Adrenal gland (tissue), 12 donors: ENCODE results near the gene CCDC3. TPM values are rescaled to one million over a fixed set of nuclear protein-coding genes. Genes with fewer than 3 reads are reported as not detected.

Source experiments
- DNase-seq, 7 donors: peaks; one replicate each; pipeline ENCODE4 v3.0.0-alpha.2; 2019 to 2020
- H3K27ac ChIP-seq, 5 donors: fragments of 200-600 bp; sonication (generic) in 4 of 5; 1 replicate in 3 of 5; 2 replicates in 2 of 5; pipeline versions ENCODE4 v1.5.1 to v1.8.0; 2016 to 2020; ENCODE audit warnings: mild to moderate bottlenecking in 1 of 5
- H3K27me3 ChIP-seq: fragments of 200-600 bp; 2 replicates; pipeline ENCODE4 v1.8.0; 2021
- H3K36me3 ChIP-seq, 2 donors: fragments of 200-600 bp; replicated peaks in 1 of 2; 1 replicate in 1 of 2; 2 replicates in 1 of 2; pipeline versions ENCODE4 v1.5.1 to v1.8.0; 2018 to 2022
- H3K4me1 ChIP-seq, 2 donors: fragments of 200-600 bp; replicated peaks in 1 of 2; 1 replicate in 1 of 2; 2 replicates in 1 of 2; pipeline versions ENCODE4 v1.5.1 to v1.8.0; 2018 to 2021
- H3K4me3 ChIP-seq, 4 donors: fragments of 200-600 bp; sonication (generic) in 3 of 4; one replicate each; pipeline ENCODE4 v1.5.1; 2016 to 2018
- H3K9me3 ChIP-seq, 3 donors: fragments of 200-600 bp; sonication (generic) in 1 of 3; replicated peaks in 1 of 3; 1 replicate in 2 of 3; 2 replicates in 1 of 3; pipeline versions ENCODE4 v1.5.1 to v1.8.0; 2016 to 2021
- POLR2A ChIP-seq, 2 donors: fragments of 450-650 bp; IDR thresholded peaks; one replicate each; pipeline ENCODE4 v1.6.1; 2017; ENCODE audit warnings: antibody characterized with exemption in 2 of 2, mild to moderate bottlenecking in 2 of 2, moderate library complexity in 1 of 2
- WGBS, 4 donors: extraction: QIAGEN DNeasy Blood & Tissue Kit in 2 of 4; methylation state at CpG; one replicate each; pipeline versions ENCODE4 v1.1.5 to v1.1.7; 2013 to 2017; 5-methylcytosine and 5-hydroxymethylcytosine counted together
- intact Hi-C, 2 donors: fragments of 100-400 bp; cut with DNase I; formaldehyde crosslinking; loops; one replicate each; pipeline versions ENCODE4 v1.14.1 to v1.15.0; 2022 to 2023
- polyA plus RNA-seq, 3 donors: library from polyadenylated mRNA; stranded (reverse); fragments of 200-250 nt in 2 of 3; fragments of 350-450 nt in 1 of 3; fragmentation: Illumina TruSeq in 1 of 3; extraction: RNeasy Lipid Tissue Mini Kit (QIAGEN cat#74804) in 1 of 3; gene quantifications; one replicate each; pipeline ENCODE4 v1.2.3, GENCODE V29; 2013 to 2014
- total RNA-seq, 9 donors: library from RNA; depleted of rRNA in 4 of 9; stranded (reverse); fragments of >200 nt in 4 of 9; fragments of 120-200 nt in 1 of 9; fragmentation: NEBNext Ultra II Directional in 1 of 9; extraction: Animal tissue kit (Norgen Biotek cat#: 25700) in 1 of 9; gene quantifications; one replicate each; pipeline versions ENCODE4 v1.1.0 to v1.2.4, GENCODE V29; 2013 to 2023
- TF ChIP-seq, protein P1 (sequence below), 6 experiments: fragments of 450-650 bp in 4 of 6; fragments of 200-600 bp in 2 of 6; sonication (generic) in 1 of 6; IDR thresholded peaks; 1 replicate in 5 of 6; 2 replicates in 1 of 6; pipeline versions ENCODE4 v1.5.1 to v1.8.0; 2016 to 2021; ENCODE audit warnings: antibody characterized with exemption in 6 of 6, mild to moderate bottlenecking in 2 of 6, moderate library complexity in 1 of 6
- donor health status: healthy with polysubstance abuse.
- donor health status: Bipolar disorder and iron deficiency.
- donor health status: DM: yes; HTN: yes; CAD: no.
- donor health status: DM: no; HTN: no; CAD: no.
- donor health status: DM: no; HTN: no; CAD: no.
- donor health status: DM: yes; HTN: yes; CAD: no.

Gene CCDC3
- total and polyA plus RNA-seq, 12 donors = 1.6 to 9.9 (median 5.8) TPM

DNA sequence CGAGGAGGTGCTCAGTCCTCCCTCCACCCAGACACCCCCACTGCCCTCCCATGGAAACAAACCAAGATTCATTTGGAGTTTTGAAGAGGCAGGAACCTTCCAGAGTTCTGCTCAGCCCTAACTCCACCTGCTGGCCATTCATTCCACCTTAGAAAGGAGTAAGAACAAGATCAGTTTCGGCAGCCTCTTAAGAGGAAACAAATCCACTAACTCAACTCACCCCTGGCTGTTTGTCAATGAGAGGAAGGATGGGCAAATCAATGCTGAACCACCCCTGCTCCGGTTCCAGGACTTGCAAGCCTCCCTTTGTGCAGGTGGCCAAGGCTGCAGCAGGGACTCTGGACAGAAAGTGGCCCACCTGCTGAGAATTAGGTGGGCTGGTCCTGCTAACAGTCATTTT lies 26.2 kb downstream of the CCDC3 start:
- no peaks in the 10 kb centered on the region for H3K27me3 ChIP-seq
- TF ChIP-seq POLR2A (IDR thresholded peaks at IDR 0.05) = no peak
- 77 to 93% (median 80%) methylated on average over 3 of the region's 3 CpGs for WGBS, 4 donors

DNA sequence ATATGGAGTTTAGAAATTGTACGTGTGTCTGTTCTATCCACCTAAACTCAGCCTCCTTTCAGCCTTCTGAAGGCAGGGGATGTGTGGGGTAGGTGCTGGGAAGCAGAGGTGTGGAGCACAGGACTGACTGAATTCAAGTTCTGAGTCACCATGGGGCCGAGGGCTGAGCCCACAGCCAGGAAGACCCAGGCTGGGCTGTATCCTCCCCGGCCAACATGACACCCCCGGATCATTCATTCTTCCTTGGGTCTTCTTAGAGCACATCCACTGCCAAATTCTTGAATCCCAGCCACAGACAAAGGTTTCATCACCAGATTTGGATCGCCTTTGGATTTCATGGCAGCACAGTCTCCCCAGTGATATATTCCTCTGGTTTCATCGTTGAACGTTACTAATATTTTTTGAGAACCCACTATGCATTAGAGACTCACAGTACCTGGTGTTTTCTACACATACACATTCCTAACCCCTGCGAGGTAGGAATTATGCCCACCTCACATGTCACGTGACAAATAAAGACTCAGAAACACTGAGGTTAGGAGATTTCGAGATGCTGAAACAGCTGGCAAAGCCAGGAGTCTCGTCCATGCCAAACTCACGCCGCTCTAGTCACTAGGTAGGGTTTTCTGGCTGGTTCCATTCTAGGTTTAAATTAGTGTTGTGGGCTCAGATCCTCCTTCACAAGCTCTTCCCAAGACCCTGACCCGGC lies 26.9 kb downstream of the CCDC3 start:
- Histone ChIP-seq H3K36me3 (no peaks in the 10 kb centered on the region), H3K4me1 (no peaks in the 10 kb centered on the region), H3K4me3 (no peak overlapping the region), H3K9me3 (no peaks in the 10 kb centered on the region), H3K27me3 (no peaks in the 10 kb centered on the region), H3K27ac (no peak overlapping the region)
- TF ChIP-seq, protein P1, sequence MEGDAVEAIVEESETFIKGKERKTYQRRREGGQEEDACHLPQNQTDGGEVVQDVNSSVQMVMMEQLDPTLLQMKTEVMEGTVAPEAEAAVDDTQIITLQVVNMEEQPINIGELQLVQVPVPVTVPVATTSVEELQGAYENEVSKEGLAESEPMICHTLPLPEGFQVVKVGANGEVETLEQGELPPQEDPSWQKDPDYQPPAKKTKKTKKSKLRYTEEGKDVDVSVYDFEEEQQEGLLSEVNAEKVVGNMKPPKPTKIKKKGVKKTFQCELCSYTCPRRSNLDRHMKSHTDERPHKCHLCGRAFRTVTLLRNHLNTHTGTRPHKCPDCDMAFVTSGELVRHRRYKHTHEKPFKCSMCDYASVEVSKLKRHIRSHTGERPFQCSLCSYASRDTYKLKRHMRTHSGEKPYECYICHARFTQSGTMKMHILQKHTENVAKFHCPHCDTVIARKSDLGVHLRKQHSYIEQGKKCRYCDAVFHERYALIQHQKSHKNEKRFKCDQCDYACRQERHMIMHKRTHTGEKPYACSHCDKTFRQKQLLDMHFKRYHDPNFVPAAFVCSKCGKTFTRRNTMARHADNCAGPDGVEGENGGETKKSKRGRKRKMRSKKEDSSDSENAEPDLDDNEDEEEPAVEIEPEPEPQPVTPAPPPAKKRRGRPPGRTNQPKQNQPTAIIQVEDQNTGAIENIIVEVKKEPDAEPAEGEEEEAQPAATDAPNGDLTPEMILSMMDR (IDR thresholded peaks at IDR 0.05) = no peak
- no peak for TF ChIP-seq POLR2A (IDR thresholded peaks at IDR 0.05)
- DNase-seq = no peak
- 82 to 88% (median 84%) methylated on average over 14 of the region's 14 CpGs for WGBS, 4 donors
- intact Hi-C loops = no loop called here

More for the DNA sequence above, 26.2 kb downstream of the CCDC3 start:
- Histone ChIP-seq H3K9me3 (no peaks in the 10 kb centered on the region), H3K4me1 (no peaks in the 10 kb centered on the region), H3K27ac (no peak overlapping the region), H3K36me3 (no peaks in the 10 kb centered on the region), H3K4me3 (no peak overlapping the region)
- intact Hi-C loops = no loop called here
- no peak for DNase-seq

DNA sequence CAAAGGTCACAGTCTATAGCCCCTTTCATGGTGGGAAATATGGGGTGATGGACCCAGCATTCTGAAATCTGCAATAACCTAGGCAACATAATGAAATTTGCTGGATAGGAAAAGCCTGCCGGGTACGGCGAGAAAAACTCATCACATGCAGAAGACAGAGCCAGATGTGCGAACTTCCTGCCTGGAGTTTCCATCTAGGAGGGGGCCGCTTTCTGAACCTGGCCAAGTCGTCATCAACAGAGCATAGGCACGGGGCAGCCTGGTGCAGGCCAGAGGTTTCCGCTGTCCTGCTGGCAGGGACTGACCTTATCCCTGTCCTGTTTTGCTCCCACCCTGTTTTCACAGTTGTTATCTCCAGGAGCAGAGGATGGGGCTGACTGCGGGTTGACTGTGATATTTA lies 27.4 kb downstream of the CCDC3 start:
- H3K4me1 ChIP-seq = no peaks in the 10 kb centered on the region
- no peak overlapping the region for H3K4me3 ChIP-seq
- no peak overlapping the region for H3K27ac ChIP-seq
- no peaks in the 10 kb centered on the region for H3K36me3 ChIP-seq
- TF ChIP-seq, protein P1 (IDR thresholded peaks at IDR 0.05) = no peak
- TF ChIP-seq POLR2A (IDR thresholded peaks at IDR 0.05) = no peak
- no peaks in the 10 kb centered on the region for H3K27me3 ChIP-seq
- no peaks in the 10 kb centered on the region for H3K9me3 ChIP-seq
- intact Hi-C loops = no loop called here
- no peak for DNase-seq
- WGBS, 4 donors = 87 to 92% (median 90%) methylated on average over 9 of the region's 9 CpGs

DNA sequence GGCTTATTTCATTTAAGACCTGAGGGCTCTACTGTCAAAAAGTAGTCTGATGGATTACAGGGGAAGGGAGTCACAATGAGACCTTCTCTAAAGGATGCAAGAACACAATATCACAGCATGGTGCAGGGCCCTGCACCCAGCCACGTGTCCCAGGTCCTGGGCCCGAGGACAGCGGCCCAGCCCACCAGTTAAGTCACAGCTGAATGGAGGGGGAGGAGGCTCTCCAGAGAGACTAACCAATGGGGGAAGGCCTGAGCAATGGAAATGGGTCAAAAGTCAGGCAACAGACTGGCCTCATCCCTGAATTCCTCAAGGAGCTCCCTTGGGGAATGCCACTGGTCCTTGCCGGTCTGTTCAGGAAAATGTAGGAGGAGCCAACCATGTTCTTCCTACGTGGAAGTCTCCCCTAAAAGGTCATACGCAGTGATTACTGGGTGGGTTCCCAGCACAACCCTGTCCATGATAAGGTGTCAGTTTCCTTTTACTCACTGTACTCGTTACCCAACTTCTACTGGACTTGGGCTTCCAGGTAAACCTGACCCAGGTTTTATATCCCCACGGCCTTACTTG lies 28.3 kb downstream of the CCDC3 start:
- intact Hi-C loops = no loop called here
- DNase-seq = no peak
- 68 to 86% (median 84%) methylated on average over 5 to 8 of the region's 8 CpGs for WGBS, 4 donors
- no peaks in the 10 kb centered on the region for H3K4me1 ChIP-seq
- no peaks in the 10 kb centered on the region for H3K36me3 ChIP-seq
- H3K9me3 ChIP-seq = peaks cover 0 to 5% (median 0%) of the 10 kb centered on the region in 3 donors
- no peak overlapping the region for H3K27ac ChIP-seq
- no peak overlapping the region for H3K4me3 ChIP-seq
- no peaks in the 10 kb centered on the region for H3K27me3 ChIP-seq
- TF ChIP-seq, protein P1 (IDR thresholded peaks at IDR 0.05) = no peak
- TF ChIP-seq POLR2A (IDR thresholded peaks at IDR 0.05) = no peak

DNA sequence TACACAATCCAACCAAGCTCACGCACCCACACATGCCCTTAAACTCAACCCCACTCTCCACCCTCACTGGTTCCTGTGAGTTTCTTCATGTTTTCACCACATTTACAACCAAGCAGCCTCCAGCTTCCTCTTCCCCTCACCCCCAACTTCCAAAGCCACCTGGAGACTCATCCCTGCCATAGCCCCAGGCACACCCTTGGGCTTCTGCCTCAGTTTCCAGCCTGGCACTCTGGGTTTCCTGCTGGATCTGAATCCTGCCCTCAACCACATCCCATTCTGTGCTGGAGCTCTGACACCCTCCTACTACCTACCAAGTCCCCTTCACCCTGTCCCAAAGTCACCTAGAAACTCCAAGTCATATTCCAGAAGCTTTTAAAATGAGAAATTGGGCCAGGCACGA lies 29.4 kb downstream of the CCDC3 start:
- H3K4me3 ChIP-seq = no peak overlapping the region

More for the DNA sequence above, 29.4 kb downstream of the CCDC3 start:
- Histone ChIP-seq H3K27ac (no peak overlapping the region), H3K4me1 (no peaks in the 10 kb centered on the region), H3K9me3 (peaks cover 0 to 7% (median 5%) of the 10 kb centered on the region in 3 donors), H3K36me3 (no peaks in the 10 kb centered on the region), H3K27me3 (no peaks in the 10 kb centered on the region)
- TF ChIP-seq, protein P1 (IDR thresholded peaks at IDR 0.05) = no peak
- TF ChIP-seq POLR2A (IDR thresholded peaks at IDR 0.05) = no peak
- 60 to 76% (median 63%) methylated on average over 2 of the region's 2 CpGs for WGBS, 4 donors
- DNase-seq = no peak
- intact Hi-C loops = no loop called here
